K562 (cell line): Measurements from ENCODE around the gene WRAP53. TPM values are rescaled to one million over a fixed set of nuclear protein-coding genes. Genes with fewer than 3 reads are reported as not detected.

ENCODE experiments used
- CBX2 ChIP-seq: fragments of 200-600 bp; sonication (generic); IDR thresholded peaks from one replicate; pipeline ENCODE4 v1.6.1; 2012; ENCODE audit warnings: mild to moderate bottlenecking, low read length, inconsistent platforms; ENCODE audit not compliant: insufficient read depth, poor library complexity, severe bottlenecking
- CSDE1 ChIP-seq, 2 experiments: fragments of 450-650 bp; IDR thresholded peaks; 2 replicates each; pipeline ENCODE4 v1.6.1; 2016; ENCODE audit warnings: mild to moderate bottlenecking in 1 of 2
- FIP1L1 ChIP-seq: fragments of 200-400 bp; formaldehyde crosslinking; IDR thresholded peaks from 2 replicates; pipeline ENCODE4 v1.6.1; 2018; ENCODE audit warnings: mild to moderate bottlenecking, low read depth, low read length; ENCODE audit not compliant: poor library complexity, severe bottlenecking
- GTF2F1 ChIP-seq: IDR thresholded peaks from 2 replicates; pipeline ENCODE4 v1.6.1; 2011; ENCODE audit warnings: low read depth, low read length, improper control_type of control experiment
- HCFC1 ChIP-seq: IDR thresholded peaks from 2 replicates; pipeline ENCODE4 v1.6.1; 2012; ENCODE audit warnings: low read depth, low read length, improper control_type of control experiment
- HNRNPLL ChIP-seq: fragments of 200-400 bp; formaldehyde crosslinking; IDR thresholded peaks from 2 replicates; pipeline ENCODE4 v1.6.1; 2017; ENCODE audit warnings: low read length, low read depth, mild to moderate bottlenecking; ENCODE audit not compliant: poor library complexity, severe bottlenecking
- HOMEZ ChIP-seq: fragments of 250-450 bp; sonication (Bioruptor Pico); IDR thresholded peaks from 2 replicates; pipeline ENCODE4 v1.4.0; 2020; ENCODE audit warnings: mild to moderate bottlenecking, moderate library complexity
- IFI16 ChIP-seq: fragments of 250-450 bp; sonication (Bioruptor Pico); IDR thresholded peaks from 2 replicates; pipeline ENCODE4 v2.1.2; 2022; ENCODE audit warnings: mild to moderate bottlenecking, inconsistent platforms
- MLX ChIP-seq, 2 experiments: fragments of 450-650 bp in 1 of 2; sonication (generic) in 1 of 2; formaldehyde crosslinking; conservative IDR thresholded peaks; 2 replicates each; pipeline versions ENCODE4 v1.4.0 to v1.8.1; 2020 to 2022; ENCODE audit warnings: mild to moderate bottlenecking in 1 of 2, missing genetic modification reagents in 1 of 2
- NFRKB ChIP-seq: fragments of 450-650 bp; IDR thresholded peaks from 2 replicates; pipeline ENCODE4 v1.6.1; 2016; ENCODE audit warnings: low read depth
- NKRF ChIP-seq: fragments of 450-650 bp; IDR thresholded peaks from 2 replicates; pipeline ENCODE4 v1.6.1; 2016; ENCODE audit warnings: borderline replicate concordance
- PHF8 ChIP-seq: fragments of 200-600 bp; sonication (generic); IDR thresholded peaks from 2 replicates; pipeline ENCODE4 v1.6.1; 2012; ENCODE audit warnings: mixed run types, mild to moderate bottlenecking, inconsistent platforms, low read length, moderate library complexity, borderline replicate concordance
- RBFOX2 ChIP-seq: fragments of 200-400 bp; formaldehyde crosslinking; IDR thresholded peaks from 2 replicates; pipeline ENCODE4 v1.6.1; 2017; ENCODE audit warnings: low read depth, mild to moderate bottlenecking, low read length, moderate library complexity
- SAP30 ChIP-seq: fragments of 200-600 bp; sonication (generic); IDR thresholded peaks from 2 replicates; pipeline ENCODE4 v1.6.1; 2012; ENCODE audit warnings: borderline replicate concordance, low read depth, mild to moderate bottlenecking, moderate library complexity, low read length, control low read depth, inconsistent platforms; ENCODE audit not compliant: insufficient read depth, poor library complexity, severe bottlenecking
- SMARCA4 ChIP-seq: fragments of 450-650 bp; IDR thresholded peaks from 2 replicates; pipeline ENCODE4 v1.6.1; 2016
- TBL1XR1 ChIP-seq, 2 experiments: IDR thresholded peaks; 2 replicates each; pipeline ENCODE4 v1.6.1; 2012; ENCODE audit warnings: improper control_type of control experiment in 2 of 2, low read length in 2 of 2, mild to moderate bottlenecking in 1 of 2
- TSC22D4 ChIP-seq: fragments of 450-650 bp; IDR thresholded peaks from 2 replicates; pipeline ENCODE4 v1.6.1; 2016; ENCODE audit warnings: missing genetic modification characterization, missing biosample characterization, control low read depth
- USF2 ChIP-seq: sonication (generic); formaldehyde crosslinking; IDR thresholded peaks from 2 replicates; pipeline ENCODE4 v1.5.0; 2020; ENCODE audit warnings: missing genetic modification reagents
- ZNF224 ChIP-seq: sonication (generic); formaldehyde crosslinking; IDR thresholded peaks from 2 replicates; pipeline ENCODE4 v1.8.0; 2022; ENCODE audit warnings: mild to moderate bottlenecking, missing genetic modification reagents
- ZNF644 ChIP-seq: fragments of 200-800 bp; sonication (Bioruptor generic); IDR thresholded peaks from 2 replicates; pipeline ENCODE4 v1.6.1; 2016; ENCODE audit warnings: low read depth, missing genetic modification characterization, missing compliant biosample characterization
- ZNF77 ChIP-seq: fragments of 250-450 bp; sonication (Bioruptor Pico); IDR thresholded peaks from 2 replicates; pipeline ENCODE4 v1.5.0; 2020
- polyA plus RNA-seq, 8 experiments: library from polyadenylated mRNA; depleted of rRNA in 4 of 8; stranded (reverse) in 5 of 8; unstranded in 3 of 8; fragments of >200 nt; fragmentation: Nextera tagmentation in 2 of 8; fragmentation: Illumina TruSeq in 1 of 8; extraction: Ambion mirVana in 2 of 8; extraction: Trizol in 1 of 8; gene quantifications; 2 replicates each; pipeline versions ENCODE4 v1.2.1 to v1.2.3, GENCODE V29; 2011 to 2014; ENCODE audit warnings: inconsistent platforms in 1 of 8, missing spikeins in 1 of 8
- total RNA-seq, 7 experiments: library from RNA; depleted of rRNA in 6 of 7; stranded (reverse); fragments of >200 nt in 6 of 7; fragmentation: Illumina TruSeq in 2 of 7; extraction: Trizol in 2 of 7; gene quantifications; 2 replicates each; pipeline versions ENCODE4 v1.2.1 to v1.2.3, GENCODE V29; 2011 to 2021; ENCODE audit warnings: low replicate concordance in 1 of 7
- TF ChIP-seq, protein P1 (sequence below): fragments of 450-650 bp; formaldehyde crosslinking; IDR thresholded peaks from 2 replicates; pipeline ENCODE4 v1.4.0; 2022; ENCODE audit warnings: missing genetic modification characterization

The WRAP53 gene
- total and polyA plus RNA-seq, 9 of the 15 experiments (the other 6 are each of a cell fraction or from before 2014, with no cell fraction given), result 0.72 to 18.2 (median 13.4) TPM

DNA sequence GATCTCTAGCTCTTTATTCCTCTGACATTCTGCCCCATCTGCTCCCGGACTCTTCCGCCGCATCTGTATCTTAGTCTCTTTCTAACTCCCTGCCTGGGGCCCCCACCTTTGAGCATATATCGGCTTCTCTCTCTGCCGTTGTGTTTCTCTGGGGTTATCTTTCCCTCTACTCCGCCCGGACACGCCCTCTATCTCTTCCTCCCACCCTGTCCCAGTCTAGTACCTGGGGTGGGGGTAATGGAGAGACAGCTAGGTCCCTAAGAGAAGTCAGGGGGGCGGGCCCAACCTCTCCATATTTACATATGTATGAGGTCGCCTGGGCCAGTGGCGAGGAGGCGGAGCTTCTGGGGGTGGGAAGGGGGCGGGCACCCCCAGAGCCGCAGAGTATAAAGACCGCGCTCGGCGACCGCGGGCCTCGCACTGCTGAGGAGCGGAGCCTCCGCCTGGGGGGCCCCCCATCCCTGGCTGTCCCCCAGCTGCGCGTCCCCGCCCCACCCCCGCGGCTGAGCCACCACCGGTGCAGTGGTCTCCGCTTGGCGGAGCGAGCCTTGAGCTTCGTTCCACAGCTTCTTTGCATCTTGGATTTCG, 37.7 kb upstream of the WRAP53 start, which contains the start of gene ATP1B2 (continued):
- 0 out of 4 replicates have a peak, but pooled peaks of 1 of the 2 experiments have one; percentile 12 for TF ChIP-seq TBL1XR1 (IDR thresholded peaks at IDR 0.05; ENCODE audit: low read length in 2 of 2)
- TF ChIP-seq PHF8, result peak; percentile 62; the same call in 1 of the 2 replicates
- TF ChIP-seq FIP1L1, result no peak
- no peak for TF ChIP-seq ZNF77 (CRISPR knock-in tag)
- no peak for TF ChIP-seq ZNF644 (tag)
- no peak for TF ChIP-seq SAP30
- TF ChIP-seq ZNF224 (CRISPR knock-in tag), result no peak
- TF ChIP-seq HCFC1, result no peak
- TF ChIP-seq CSDE1 (IDR thresholded peaks at IDR 0.05), result 0 out of 4 replicates have a peak, but pooled peaks of 1 of the 2 experiments have one; percentile 50
- 0 out of 2 replicates have a peak, but pooled peaks have one; percentile 13 for TF ChIP-seq SMARCA4
- no peak for TF ChIP-seq NFRKB
- no peak for TF ChIP-seq TSC22D4 (tag)
- no peak for TF ChIP-seq HOMEZ (CRISPR knock-in tag)
- TF ChIP-seq MLX (CRISPR knock-in tag; conservative IDR thresholded peaks at IDR 0.05), result no peak
- no peak for TF ChIP-seq NKRF
- no peak for TF ChIP-seq GTF2F1
- TF ChIP-seq RBFOX2, result peak; percentile 72
- TF ChIP-seq, protein P1, sequence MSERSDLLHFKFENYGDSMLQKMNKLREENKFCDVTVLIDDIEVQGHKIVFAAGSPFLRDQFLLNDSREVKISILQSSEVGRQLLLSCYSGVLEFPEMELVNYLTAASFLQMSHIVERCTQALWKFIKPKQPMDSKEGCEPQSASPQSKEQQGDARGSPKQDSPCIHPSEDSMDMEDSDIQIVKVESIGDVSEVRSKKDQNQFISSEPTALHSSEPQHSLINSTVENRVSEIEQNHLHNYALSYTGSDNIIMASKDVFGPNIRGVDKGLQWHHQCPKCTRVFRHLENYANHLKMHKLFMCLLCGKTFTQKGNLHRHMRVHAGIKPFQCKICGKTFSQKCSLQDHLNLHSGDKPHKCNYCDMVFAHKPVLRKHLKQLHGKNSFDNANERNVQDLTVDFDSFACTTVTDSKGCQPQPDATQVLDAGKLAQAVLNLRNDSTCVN (CRISPR knock-in tag), result no peak
- no peak for TF ChIP-seq USF2 (CRISPR knock-in tag)
- TF ChIP-seq HNRNPLL, result no peak
- TF ChIP-seq CBX2, result no peak
- no peak for TF ChIP-seq IFI16
